Measurements from ENCODE around the gene CHRM2. TPM values are rescaled to one million over a fixed set of nuclear protein-coding genes. Genes with fewer than 3 reads are reported as not detected.

The CHRM2 gene
- total and polyA plus RNA-seq, 9 of the 15 experiments (the other 6 are each of a cell fraction or from before 2014, with no cell fraction given): not detected

DNA sequence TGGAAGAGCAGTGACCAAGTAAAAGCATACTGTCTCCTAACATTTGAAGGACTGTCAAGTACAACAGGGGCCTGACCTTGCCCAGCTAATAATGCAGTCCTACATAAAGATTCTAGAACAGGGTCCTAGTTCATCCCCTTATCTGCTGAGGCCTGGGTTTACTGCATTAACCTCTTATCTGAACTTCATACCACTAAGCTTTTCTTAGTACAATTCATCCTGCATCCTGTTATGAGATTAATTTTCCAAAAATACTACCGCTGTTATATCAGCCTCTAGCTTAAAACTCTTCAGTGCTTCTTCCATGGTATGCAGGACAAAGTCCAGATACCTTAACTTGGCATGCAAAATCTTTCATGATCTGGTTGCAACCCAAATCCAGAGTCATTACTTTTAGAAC is 72.5 kb downstream of the CHRM2 start:
- FAIRE-seq (no peak), ATAC-seq (no peak), DNase-seq (ENCODE audit: extremely low read depth in 1 of 4, low spot score in 3 of 4) (no peak)
- no TSS peak for BruUV-seq (replicated peaks)
- Histone ChIP-seq H3K4me3 (no peak overlapping the region), H3K79me2 (ENCODE audit: control insufficient read depth, insufficient read depth, low read length) (no peaks in the 10 kb centered on the region), H3K9me3 (replicated peaks; ENCODE audit: control insufficient read depth, insufficient read depth, low read depth, low read length) (0 out of 2 replicates have a peak, but pooled peaks cover 2% of the 10 kb centered on the region), H3K4me1 (replicated peaks in 1 of 2; ENCODE audit: control insufficient read depth in 2 of 2, insufficient read depth in 2 of 2, low read length in 2 of 2) (no peaks in the 10 kb centered on the region), H2AFZ (ENCODE audit: low read depth, low read length) (no peak overlapping the region), H3K27ac (ENCODE audit: extremely low read depth, low read depth, low read length) (no peak overlapping the region), H4K20me1 (replicated peaks; ENCODE audit: control insufficient read depth, insufficient read depth, low read length) (no peaks in the 10 kb centered on the region), H3K9me1 (ENCODE audit: control insufficient read depth, insufficient read depth, low read length) (no peaks in the 10 kb centered on the region), H3K36me3 (ENCODE audit: control insufficient read depth, insufficient read depth, low read length) (no peaks in the 10 kb centered on the region), H3K9ac (ENCODE audit: insufficient read depth in 1 of 2, low read depth in 2 of 2, low read length in 2 of 2) (no peak overlapping the region), H3K27me3 (ENCODE audit: control insufficient read depth in 2 of 2, insufficient read depth in 2 of 2, low read length in 2 of 2) (no peaks in the 10 kb centered on the region), H3K4me2 (ENCODE audit: insufficient read depth, low read length) (no peak overlapping the region)
- POLR2A ChIA-PET: interaction anchor here (0.6 to 0.8 kb wide), 2 partner anchors 20 to 323 kb away, joined by 3 read pairs; no protein-coding TSS in a partner anchor
- CTCF ChIA-PET (ENCODE audit: low intra/inter-chr PET ratio): no interaction called here
- in situ Hi-C loops (cut with MboI) (no loop called here), intact Hi-C loops (cut with micrococcal nuclease) (no loop called here)
- TF ChIP-seq TRIM28 (IDR thresholded peaks at IDR 0.05) (no peak), TAF7 (tag; IDR thresholded peaks at IDR 0.05) (no peak), ZFX (CRISPR knock-in tag; IDR thresholded peaks at IDR 0.05) (no peak), BMI1 (IDR thresholded peaks at IDR 0.05; ENCODE audit: low read length) (no peak), ILK (tag; IDR thresholded peaks at IDR 0.05; ENCODE audit: borderline replicate concordance, low read depth) (no peak), PHB2 (IDR thresholded peaks at IDR 0.05; ENCODE audit: low read depth) (no peak), PHTF2 (CRISPR knock-in tag; IDR thresholded peaks at IDR 0.05) (no peak), ZZZ3 (IDR thresholded peaks at IDR 0.05) (no peak), L3MBTL2 (IDR thresholded peaks at IDR 0.05) (no peak)
- TF ChIP-seq, protein P1, sequence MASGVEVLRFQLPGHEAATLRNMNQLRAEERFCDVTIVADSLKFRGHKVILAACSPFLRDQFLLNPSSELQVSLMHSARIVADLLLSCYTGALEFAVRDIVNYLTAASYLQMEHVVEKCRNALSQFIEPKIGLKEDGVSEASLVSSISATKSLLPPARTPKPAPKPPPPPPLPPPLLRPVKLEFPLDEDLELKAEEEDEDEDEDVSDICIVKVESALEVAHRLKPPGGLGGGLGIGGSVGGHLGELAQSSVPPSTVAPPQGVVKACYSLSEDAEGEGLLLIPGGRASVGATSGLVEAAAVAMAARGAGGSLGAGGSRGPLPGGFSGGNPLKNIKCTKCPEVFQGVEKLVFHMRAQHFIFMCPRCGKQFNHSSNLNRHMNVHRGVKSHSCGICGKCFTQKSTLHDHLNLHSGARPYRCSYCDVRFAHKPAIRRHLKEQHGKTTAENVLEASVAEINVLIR (CRISPR knock-in tag; IDR thresholded peaks at IDR 0.05): no peak
- TF ChIP-seq, protein P2, sequence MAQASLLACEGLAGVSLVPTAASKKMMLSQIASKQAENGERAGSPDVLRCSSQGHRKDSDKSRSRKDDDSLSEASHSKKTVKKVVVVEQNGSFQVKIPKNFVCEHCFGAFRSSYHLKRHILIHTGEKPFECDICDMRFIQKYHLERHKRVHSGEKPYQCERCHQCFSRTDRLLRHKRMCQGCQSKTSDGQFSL (CRISPR knock-in tag; IDR thresholded peaks at IDR 0.05): no peak
- TF ChIP-seq, protein P2 (tag; IDR thresholded peaks at IDR 0.05): no peak
- TF ChIP-seq, protein P3, sequence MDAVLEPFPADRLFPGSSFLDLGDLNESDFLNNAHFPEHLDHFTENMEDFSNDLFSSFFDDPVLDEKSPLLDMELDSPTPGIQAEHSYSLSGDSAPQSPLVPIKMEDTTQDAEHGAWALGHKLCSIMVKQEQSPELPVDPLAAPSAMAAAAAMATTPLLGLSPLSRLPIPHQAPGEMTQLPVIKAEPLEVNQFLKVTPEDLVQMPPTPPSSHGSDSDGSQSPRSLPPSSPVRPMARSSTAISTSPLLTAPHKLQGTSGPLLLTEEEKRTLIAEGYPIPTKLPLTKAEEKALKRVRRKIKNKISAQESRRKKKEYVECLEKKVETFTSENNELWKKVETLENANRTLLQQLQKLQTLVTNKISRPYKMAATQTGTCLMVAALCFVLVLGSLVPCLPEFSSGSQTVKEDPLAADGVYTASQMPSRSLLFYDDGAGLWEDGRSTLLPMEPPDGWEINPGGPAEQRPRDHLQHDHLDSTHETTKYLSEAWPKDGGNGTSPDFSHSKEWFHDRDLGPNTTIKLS (IDR thresholded peaks at IDR 0.05; ENCODE audit: borderline replicate concordance, low read depth): no peak
- 0% methylated on average over 1 of the region's 1 CpG for WGBS (ENCODE audit: insufficient coverage, low coverage, missing lambda C conversion rate)

Data from K562 (cell line).